HG03571 (cell line): ENCODE results near the gene DLEC1.
A peak's percentile ranks its signal among the peaks of the same experiment; 100 is the strongest.
"Not testable (repeated sequence)": the region's sequence is repeated elsewhere in the genome, so short reads cannot be mapped to it uniquely, and the experiment has no call there.

Source experiments
- ATAC-seq: cut with Tn5 transposase; IDR thresholded peaks from one replicate; pipeline ENCODE4 v1.9.1; 2021; ENCODE audit not compliant: unreplicated experiment

Gene DLEC1

GRCh38 chr3:38135621-38136277 lies 96.7 kb downstream of the DLEC1 start:
- not testable (repeated sequence) for ATAC-seq

- no peak for ATAC-seq
These were observed 97.4 kb downstream of the DLEC1 start for GRCh38 chr3:38136393-38136776.

- ATAC-seq, result peak; percentile 90
These were observed 98.0 kb downstream of the DLEC1 start, which contains the start of gene ACAA1 for GRCh38 chr3:38136777-38137614. Gene ACAA1, minus strand, starts transcription at chr3:38137127. Its CDS starts 92 bp downstream, at chr3:38137035.

- ATAC-seq, result no peak
These were observed 98.8 kb downstream of the DLEC1 start for GRCh38 chr3:38137615-38138348.

GRCh38 chr3:38138349-38139190 lies 99.6 kb downstream of the DLEC1 start, which contains the start of gene MYD88:
Gene MYD88, plus strand, starts transcription at chr3:38138661. Its CDS starts 40 bp downstream, at chr3:38138701.
- ATAC-seq, result peak; percentile 31

GRCh38 chr3:38139191-38139590 lies 100.2 kb downstream of the DLEC1 start:
- no peak for ATAC-seq

GRCh38 chr3:38139652-38140051 lies 100.6 kb downstream of the DLEC1 start:
- ATAC-seq, result no peak

GRCh38 chr3:38140326-38141172 lies 101.5 kb downstream of the DLEC1 start:
- ATAC-seq, result no peak

GRCh38 chr3:38141173-38141951 lies 102.4 kb downstream of the DLEC1 start:
- no peak for ATAC-seq

- no peak for ATAC-seq
These were observed 102.9 kb downstream of the DLEC1 start for GRCh38 chr3:38141952-38142273.

GRCh38 chr3:38142959-38143358 lies 104.0 kb downstream of the DLEC1 start:
- no peak for ATAC-seq

- no peak for ATAC-seq
These were observed 104.5 kb downstream of the DLEC1 start for GRCh38 chr3:38143511-38143910.

GRCh38 chr3:38146504-38146903 lies 107.5 kb downstream of the DLEC1 start:
- ATAC-seq, result no peak

- ATAC-seq, result no peak
These were observed 108.4 kb downstream of the DLEC1 start for GRCh38 chr3:38147421-38147820.

GRCh38 chr3:38148311-38148882 lies 109.4 kb downstream of the DLEC1 start:
- ATAC-seq, result no peak

- ATAC-seq, result no peak
These were observed 110.7 kb downstream of the DLEC1 start for GRCh38 chr3:38149708-38150107.

- no peak for ATAC-seq
These were observed 111.9 kb downstream of the DLEC1 start for GRCh38 chr3:38150780-38151528.

- ATAC-seq, result no peak
These were observed 112.8 kb downstream of the DLEC1 start for GRCh38 chr3:38151667-38152265.
